LNCAP (cell line): Measurements from ENCODE around the gene CSGALNACT2.

ENCODE experiments used
- TF ChIP-seq, protein P1 (sequence below): fragments of 450-650 bp; IDR thresholded peaks from 2 replicates; pipeline ENCODE4 v1.5.1; 2017; ENCODE audit warnings: mild to moderate bottlenecking

CSGALNACT2 gene

DNA sequence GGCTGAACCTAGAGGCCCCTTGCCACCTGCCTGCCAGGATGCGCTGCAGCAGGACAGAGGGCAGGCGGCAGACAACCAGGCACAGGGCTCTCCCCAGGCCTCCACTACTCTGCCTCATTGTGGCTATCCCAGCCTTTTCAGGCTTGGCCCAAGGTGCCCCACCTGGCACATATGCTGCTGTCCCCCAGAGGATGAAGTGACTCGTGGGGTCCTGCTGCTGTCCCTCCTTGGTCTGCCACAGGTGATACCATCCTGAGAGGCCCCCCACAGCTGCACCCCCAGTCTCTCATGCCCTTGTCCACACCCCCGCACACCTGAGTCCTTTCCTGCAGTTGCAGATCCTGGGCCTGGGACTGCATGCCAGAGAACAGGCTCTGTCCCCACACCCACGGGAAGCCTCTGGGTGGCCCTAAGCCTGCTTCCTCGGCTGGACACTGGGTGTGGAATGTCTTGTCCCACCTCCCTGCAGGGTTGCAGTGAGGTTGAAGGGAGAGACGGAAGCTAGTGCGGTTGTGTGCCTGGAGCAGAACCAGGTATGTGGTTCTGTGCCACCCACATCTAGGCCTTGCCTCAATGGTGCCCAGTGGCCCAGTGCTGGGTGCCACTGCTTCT lies 73.3 kb downstream of the CSGALNACT2 start:
- TF ChIP-seq, protein P1, sequence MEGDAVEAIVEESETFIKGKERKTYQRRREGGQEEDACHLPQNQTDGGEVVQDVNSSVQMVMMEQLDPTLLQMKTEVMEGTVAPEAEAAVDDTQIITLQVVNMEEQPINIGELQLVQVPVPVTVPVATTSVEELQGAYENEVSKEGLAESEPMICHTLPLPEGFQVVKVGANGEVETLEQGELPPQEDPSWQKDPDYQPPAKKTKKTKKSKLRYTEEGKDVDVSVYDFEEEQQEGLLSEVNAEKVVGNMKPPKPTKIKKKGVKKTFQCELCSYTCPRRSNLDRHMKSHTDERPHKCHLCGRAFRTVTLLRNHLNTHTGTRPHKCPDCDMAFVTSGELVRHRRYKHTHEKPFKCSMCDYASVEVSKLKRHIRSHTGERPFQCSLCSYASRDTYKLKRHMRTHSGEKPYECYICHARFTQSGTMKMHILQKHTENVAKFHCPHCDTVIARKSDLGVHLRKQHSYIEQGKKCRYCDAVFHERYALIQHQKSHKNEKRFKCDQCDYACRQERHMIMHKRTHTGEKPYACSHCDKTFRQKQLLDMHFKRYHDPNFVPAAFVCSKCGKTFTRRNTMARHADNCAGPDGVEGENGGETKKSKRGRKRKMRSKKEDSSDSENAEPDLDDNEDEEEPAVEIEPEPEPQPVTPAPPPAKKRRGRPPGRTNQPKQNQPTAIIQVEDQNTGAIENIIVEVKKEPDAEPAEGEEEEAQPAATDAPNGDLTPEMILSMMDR, result no peak

DNA sequence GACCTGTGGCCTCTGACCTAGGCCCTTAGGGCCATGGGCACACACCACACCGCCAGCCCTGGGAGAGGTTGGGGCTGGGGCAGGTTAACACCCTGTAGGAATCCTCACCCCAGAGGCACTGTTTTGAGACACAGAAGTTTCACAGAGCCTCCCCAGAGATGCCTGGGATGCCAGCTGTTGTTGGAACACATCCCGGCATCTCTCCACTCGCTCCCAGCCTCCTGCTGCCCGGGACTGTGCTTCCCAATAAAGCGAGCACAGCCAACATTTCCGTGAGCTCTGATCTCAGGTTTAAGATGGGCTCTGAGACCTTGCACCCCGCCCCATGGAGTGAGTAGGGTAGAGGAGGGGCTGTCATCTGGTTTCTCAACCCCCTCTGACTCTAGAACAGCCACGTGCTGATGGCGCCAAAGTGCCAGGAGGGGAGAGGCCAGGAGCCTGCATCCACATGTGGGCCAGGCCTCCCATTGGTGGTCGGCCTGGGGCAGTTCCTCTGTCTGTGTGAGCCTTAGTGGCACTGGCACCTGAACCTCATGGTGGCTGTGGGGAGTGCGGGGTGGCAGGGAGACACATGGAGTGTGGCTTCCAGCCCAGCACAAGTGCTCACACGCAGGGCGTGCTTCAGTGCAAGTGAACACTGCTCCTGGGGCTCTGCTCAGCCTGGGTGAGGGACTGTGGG lies 73.9 kb downstream of the CSGALNACT2 start:
- TF ChIP-seq, protein P1, result no peak

DNA sequence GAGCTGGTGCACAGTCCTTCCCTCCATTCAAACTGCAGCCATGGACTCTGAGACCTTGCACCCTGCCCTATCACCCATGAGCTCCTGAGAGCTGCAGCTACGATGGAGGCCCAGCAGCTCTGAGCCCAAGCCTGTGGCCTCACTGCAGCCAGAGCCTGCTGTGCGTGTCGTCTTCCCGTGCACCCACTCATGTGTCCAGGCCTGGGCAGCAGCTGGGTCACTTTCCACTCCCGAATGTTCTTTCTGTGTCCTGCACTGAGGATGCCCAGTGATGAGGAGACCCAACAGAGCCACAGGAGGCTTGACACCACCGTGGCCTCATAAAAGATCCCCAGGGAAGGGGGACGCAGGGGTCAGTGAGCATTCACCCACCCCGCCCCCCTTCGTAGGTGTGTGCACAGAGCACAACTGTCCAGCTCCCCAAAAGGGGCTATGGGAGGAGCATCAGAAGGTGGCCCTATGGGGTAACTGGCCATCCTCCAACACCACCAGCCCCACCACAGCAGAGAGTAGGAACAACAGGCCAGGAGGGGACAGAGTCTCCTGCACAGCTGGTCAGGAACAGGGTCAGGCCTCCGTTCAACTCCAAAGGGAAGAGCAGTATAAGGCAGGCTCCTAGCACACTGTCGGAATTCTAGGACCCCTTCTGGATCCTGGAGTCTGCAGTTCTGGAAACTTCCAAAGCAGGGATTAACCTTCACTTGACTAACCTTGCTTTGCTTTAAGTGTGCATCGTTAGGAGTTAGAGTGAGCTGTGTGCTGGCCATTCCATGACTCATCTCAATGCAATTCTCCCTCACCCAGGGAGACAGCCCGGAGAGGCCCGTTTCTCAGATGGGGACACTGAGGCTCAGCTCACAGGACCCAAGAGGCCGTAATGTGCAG lies 76.1 kb downstream of the CSGALNACT2 start:
- TF ChIP-seq, protein P1, result no peak

DNA sequence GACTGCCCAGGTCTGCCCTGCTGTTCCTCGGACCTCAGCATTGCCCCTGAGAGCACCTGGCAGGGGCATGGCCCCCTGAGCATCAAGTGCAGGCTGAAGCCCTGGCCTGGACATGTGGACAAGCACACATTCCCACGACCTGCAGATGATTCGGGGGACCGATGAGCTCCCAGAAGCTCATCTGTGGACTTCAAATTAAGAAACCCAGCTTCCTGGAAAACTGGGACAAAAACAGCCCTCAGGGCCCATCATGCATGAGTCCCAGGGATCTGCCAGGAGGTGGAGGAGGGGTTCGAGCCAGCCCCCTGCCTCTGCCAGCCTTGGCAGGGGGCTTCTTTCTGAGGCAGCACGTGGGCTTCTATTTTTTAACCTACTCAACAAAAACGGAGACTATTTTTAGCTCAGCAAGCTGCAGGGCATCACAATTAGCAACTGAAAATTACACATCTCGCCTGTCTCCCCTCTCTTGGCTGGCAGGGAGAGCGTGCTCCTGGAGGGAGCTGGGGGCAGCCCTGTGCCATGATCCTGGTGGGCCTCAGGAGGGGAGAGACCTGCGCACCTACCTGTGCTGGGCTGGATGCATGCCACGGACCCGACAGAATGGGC lies 76.8 kb downstream of the CSGALNACT2 start:
- TF ChIP-seq, protein P1, result no peak

DNA sequence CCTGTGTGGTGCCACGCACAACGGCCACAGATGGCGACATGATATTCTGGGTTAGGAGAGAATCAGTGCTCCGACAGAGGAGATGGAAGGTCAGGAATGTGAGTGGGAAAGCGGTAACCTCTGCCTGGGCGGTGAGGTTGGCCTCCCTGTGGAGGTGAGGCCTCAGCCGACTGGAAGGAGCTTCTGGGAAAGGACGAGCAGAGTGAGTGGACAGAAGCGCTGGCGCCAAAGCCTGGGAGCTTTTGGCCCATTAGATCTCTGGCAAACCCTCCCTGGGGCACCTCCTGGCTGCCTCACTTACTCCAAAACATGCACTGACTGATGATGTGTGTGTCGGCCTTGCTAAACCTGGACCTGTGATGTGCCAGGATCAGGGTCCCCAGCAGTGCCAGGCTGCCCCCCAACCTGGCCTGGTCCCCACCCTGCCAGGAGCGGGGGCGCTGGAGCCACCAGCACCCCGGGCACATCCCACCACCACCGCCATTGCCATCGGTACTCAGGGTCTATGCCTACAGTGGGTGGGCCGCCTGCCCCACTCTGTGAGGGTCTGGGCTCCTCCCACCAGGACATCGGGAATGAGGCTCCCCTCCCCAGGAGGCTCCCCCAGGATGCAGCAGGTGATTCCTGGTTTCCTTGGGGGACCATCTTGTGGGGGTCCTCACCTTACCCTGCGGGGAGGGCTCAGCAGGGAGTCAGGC lies 77.7 kb downstream of the CSGALNACT2 start:
- TF ChIP-seq, protein P1, result no peak

DNA sequence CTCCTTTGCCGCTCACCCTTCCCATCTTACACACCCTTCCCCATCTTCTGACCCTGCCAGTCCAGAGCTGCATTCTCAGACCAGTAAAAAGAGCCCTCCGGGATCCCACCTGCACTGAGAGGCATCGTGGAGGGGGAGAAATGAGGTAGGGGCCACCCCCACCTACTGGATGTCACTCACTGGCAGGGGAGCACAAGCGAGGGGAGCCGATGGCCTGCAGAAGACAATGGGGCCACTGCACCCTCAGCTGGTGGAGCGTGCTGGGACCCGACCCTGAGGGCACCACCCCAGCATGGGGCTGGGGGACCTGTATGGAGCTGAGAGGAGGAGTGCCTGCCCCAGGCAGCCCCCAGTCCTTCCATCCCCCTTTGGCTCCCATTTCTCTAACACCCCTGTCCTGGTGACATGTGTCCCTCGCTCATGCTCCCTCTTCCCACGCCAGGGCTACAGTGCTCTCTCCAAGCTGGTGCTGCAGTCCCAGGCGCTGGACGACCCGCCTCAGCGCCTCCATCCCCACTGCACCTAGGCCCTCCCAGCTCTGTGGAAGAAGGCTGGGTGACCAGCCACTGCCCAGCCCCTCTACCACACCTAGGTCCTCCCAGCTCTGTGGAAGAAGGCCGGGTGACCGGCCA lies 78.8 kb downstream of the CSGALNACT2 start:
- TF ChIP-seq, protein P1, result no peak
